Erythroblast (primary cell): Measurements from ENCODE around the gene ATG2B.

Source experiments
- GATA1 ChIP-seq: IDR thresholded peaks from 2 replicates; pipeline ENCODE4 v1.6.1; 2011; ENCODE audit warnings: low read depth, mild to moderate bottlenecking, control low read depth, low read length, moderate library complexity
- POLR2A ChIP-seq: IDR thresholded peaks from 2 replicates; pipeline ENCODE4 v1.6.1; 2011; ENCODE audit warnings: mild to moderate bottlenecking, low read length

DNA sequence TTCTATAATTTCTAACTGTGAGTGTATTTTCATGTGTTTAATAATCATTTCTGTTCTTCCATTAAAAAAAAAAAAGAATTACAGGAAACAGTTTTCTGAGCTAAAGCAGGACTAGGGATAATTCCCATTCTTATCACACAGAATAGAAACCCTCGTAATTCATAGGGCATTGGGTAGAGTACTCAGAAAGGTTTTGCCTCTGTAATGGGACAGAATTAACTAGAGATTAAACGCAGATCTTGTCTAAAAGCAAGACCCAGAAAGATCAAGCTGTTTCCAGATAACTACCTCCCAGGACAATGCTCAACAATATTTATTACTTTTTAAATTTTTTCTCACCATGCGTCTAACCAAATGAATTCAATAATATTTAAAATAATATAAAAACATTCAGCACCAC is 10.4 kb upstream of the ATG2B start:
- TF ChIP-seq POLR2A (no peak), GATA1 (no peak)
